Activated T-cell treated with anti-CD3 and anti-CD28 coated beads, Interleukin-2, amount 50 U/mL, for 1 hour (primary cell): ENCODE data around the gene FOXK2.

ENCODE experiments used
- DNase-seq: peaks from one replicate; pipeline ENCODE4 v3.0.0-alpha.2; 2020

Gene FOXK2

GRCh38 chr17:82592289-82592766 lies 72.8 kb downstream of the FOXK2 start:
- DNase-seq: no peak

- peak; percentile 70 for DNase-seq
These were observed 73.4 kb downstream of the FOXK2 start for GRCh38 chr17:82592767-82593589.

DNA sequence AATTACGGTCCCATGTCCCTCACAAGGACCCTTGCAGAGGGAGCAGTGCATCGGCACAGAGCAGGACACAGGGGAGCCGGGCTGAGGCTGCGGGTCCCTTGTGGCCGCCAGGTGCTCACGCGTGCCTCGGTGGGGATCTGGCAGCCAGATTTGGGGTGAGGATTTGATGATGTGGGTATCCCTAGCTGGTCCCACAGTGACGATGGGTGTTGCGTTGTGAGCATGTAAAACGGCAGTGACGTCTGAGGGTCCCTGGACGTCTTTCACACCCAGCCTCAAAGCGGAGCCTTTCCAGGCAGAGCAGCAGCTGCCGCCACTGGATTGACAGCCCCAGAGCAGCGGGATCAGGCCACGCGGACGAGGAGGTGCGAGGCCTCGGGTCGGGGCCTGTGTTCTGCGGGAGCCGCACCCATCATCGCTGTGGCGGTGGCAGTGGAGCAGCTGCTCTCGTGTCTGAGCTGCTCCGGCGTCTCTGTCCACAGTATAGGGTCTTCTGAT lies 74.1 kb downstream of the FOXK2 start:
- no peak for DNase-seq

- no peak for DNase-seq
These were observed 75.0 kb downstream of the FOXK2 start for GRCh38 chr17:82594571-82594970.

DNA sequence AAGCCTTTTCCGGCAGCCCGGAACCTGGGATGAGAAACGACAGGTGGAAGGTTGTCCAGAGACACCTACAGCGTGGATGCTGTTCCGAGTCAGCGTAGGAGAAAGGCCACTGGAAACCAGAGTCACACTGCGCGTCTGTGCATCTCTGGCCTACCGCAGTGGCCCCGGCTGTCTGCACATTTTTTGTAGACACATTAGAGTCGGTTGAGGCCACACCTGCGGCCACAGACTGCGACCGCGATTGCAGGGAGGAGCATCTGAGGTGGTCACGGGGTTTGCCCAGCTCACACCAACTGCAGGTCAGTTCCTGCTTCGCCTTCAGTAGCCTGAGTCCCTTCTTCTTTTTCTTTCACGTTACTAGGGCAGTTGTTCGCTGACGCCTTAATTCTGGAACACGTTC lies 76.4 kb downstream of the FOXK2 start:
- no peak for DNase-seq

DNA sequence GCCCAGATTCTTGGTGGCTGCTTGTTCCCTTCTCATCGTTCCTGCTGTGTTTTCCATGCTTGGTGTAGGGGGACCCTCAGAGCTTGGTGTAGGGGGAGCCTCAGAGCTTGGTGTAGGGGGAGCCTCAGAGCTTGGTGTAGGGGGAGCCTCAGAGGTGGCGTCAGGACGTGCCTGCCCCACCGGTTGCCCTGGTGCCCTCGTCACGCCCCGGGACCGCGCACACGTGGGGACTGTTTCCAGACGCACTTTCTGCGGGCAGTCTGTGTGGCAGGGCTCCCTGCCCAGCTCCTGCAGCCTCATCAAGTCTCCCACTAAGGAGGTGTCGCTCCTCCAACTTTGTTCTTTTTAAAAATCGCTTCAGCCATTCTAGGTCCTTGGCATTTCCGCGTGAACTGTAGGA lies 76.8 kb downstream of the FOXK2 start:
- DNase-seq: no peak

GRCh38 chr17:82596837-82597672 lies 77.5 kb downstream of the FOXK2 start:
- no peak for DNase-seq

GRCh38 chr17:82598256-82599119 lies 79.0 kb downstream of the FOXK2 start:
- no peak for DNase-seq

- DNase-seq: no peak
These were observed 80.4 kb downstream of the FOXK2 start for GRCh38 chr17:82599674-82600661.

DNA sequence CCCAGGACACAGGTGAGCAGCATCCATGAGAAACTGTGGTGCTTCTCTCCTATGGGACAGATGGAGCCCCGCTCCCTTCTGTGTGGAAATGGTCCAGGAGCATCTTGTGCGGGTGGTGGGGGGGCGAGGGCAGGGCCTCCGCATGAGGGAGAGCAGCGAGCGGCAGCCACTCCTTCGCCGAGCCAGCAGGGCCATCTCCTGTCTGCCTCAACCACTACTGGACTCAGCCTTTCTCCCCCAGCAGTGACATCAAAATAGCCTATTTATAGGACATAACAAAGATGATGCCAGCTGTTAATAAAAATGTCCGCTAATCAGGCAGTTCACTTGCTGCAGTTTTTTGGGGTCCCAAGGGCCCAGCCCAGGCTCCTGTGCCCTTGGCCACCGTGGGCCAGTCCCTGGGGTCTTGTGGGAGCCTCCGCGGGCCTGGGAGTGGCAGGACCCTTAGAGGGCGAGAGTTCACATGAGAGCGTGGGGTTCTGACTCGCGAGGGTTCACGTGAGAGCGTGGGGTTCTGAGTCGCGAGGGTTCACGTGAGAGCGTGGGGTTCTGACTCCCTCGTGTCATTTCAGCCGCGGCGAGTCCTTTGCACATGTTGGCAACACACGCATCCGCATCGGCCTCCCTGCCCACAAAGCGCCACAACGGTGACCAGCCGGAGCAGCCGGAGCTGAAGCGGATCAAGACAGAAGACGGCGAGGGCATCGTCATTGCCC lies 81.4 kb downstream of the FOXK2 start:
- no peak for DNase-seq

GRCh38 chr17:82601447-82602000 lies 82.0 kb downstream of the FOXK2 start:
- no peak for DNase-seq

DNA sequence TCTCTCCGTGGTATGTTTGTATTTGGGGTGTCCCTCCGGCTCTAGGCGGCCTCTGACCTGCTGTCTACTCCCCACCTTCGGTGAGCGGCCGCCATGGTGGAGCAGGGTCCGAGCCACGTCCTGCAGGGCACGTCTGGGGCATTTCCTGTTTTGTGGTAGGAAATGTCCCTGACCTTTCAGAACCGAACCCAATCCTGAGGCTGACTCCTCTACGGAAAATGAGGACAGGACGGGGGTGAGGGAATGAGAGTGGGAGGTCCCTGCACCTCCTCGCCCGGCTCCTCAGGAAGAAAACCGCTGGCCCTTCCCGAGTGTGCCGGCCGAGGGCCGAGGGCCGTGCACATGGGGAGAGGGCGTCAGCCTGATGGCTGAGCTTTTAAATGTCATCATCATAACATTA lies 83.0 kb downstream of the FOXK2 start:
- DNase-seq: no peak

DNA sequence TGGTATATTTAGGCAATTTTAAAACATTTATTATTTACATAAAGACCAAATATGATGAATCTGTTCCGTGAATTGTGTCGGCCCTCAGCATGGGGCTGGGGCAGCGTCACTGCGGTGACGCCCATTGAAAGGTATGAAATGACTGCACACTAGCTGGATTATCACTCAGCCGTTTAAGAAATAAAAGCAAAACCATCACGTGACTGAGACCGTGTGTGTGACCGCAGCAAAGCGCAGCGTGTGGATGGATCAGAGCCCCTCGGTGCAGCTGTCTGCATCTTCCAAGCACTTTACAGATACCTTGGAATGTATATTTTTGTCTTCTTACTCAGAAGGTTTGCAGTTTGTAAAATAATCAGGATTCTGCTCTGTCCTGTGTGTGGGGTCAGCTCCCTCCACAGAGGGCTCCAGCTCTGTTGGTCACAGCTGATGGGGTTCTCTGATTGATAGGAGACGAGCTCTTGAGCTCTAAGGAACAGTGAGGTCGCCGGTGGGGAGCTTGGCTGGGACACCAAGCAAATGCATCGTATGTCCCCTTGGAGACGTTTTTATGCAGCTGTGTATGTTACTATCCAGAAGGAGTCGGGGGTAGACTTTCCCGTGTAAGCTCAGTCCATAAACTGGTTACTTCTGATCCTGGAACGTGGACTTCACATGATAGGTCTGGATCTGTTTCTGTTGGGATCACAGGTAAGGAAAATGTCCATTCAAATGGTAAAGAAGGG lies 83.6 kb downstream of the FOXK2 start:
- DNase-seq: no peak

DNA sequence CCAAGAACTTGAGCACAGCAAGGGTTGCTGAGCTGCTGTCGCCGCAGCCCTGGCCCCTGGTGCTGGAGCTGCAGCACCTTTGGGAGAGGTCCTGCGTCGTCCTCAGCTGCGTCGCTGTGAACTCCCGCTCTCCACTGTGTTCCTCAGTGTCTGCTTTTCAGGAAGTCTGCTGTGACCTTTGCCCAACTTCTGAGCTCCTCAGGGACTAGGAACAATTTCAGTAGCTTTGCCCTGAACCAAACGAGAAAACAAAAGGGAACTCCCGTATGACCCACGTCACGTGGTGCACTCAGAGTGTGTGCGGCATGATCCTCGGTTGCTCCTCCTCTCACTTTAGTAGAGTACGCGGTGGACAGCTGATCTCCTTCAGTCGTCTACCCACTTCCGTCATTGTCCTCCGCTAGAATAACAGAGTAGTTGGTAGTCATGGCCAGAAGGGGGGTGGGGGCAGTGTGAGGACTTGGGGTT lies 84.5 kb downstream of the FOXK2 start:
- no peak for DNase-seq

GRCh38 chr17:82604532-82604931 lies 85.0 kb downstream of the FOXK2 start:
- DNase-seq: no peak

GRCh38 chr17:82605939-82606600 lies 86.5 kb downstream of the FOXK2 start:
- DNase-seq: no peak

DNA sequence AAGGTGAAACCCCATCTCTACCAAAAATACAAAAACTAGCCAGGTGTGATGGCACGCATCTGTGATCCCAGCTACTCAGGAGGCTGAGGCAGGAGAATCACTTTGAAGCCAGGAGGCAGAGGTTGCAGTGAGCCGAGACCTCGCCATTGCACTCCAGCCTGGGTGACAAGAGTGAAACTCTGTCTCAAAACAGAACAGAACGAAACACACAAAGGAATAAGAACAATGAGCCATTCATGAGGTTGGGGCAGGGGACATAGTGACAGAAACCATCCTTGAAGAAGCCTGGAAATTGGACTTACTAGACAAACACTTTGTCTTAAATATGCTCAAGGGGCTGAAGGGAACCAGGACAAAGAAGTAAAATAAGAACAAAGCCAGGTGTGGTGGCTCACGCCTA lies 89.3 kb downstream of the FOXK2 start:
- DNase-seq: no peak

GRCh38 chr17:82609655-82610054 lies 90.1 kb downstream of the FOXK2 start:
- no peak for DNase-seq
